DMS 273 (cell line): ENCODE data around the gene CRELD2.

ENCODE experiments used
- DNase-seq: peaks from one replicate; lab custom pipeline; 2025; ENCODE audit not compliant: unreplicated experiment; lab: John Stamatoyannopoulos, UW

Gene CRELD2

DNA sequence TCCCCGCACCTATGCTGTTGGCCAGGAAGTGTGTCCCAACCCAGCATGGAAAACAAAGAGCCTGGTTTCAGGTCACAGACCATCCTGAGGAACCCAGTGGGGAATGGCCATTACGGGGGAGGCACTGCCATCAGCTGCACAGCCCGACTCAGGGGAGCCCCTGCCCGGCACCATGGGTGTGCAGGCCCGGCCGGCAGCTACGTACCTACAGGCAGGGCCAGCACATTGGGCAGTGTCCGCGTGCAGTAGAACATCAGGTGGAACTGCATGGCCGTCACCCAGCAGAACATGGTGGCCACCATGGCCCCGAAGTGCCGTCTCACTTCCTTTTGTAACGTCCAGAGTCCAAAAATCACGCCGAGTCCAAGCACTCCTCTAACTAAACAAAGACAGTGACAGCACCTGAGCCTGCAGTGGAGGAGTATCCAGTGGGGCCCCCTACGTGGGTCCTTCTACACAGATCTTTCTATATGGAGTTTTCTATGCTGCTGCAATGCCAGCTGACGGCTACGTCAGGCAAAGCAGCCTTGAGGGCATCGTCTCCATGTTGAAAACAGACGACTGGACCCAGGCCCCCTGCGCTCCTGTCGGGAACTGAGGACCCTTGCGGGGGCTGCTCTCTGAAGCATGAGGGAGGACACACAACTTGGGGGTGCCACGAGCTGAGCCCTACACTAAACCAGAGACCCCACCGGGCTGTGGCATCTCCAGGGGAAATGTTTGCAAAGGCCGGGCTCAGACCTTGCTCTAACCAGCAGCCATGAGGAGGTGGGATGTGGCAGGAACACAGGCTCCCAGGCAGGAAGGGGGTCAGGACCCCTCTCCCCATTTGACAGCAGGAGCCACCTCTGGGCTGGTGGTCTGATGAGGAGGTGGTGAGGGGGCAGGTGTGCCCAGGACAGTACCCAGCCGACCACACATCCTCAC lies 7.9 kb upstream of the CRELD2 start:
- no peak for DNase-seq

DNA sequence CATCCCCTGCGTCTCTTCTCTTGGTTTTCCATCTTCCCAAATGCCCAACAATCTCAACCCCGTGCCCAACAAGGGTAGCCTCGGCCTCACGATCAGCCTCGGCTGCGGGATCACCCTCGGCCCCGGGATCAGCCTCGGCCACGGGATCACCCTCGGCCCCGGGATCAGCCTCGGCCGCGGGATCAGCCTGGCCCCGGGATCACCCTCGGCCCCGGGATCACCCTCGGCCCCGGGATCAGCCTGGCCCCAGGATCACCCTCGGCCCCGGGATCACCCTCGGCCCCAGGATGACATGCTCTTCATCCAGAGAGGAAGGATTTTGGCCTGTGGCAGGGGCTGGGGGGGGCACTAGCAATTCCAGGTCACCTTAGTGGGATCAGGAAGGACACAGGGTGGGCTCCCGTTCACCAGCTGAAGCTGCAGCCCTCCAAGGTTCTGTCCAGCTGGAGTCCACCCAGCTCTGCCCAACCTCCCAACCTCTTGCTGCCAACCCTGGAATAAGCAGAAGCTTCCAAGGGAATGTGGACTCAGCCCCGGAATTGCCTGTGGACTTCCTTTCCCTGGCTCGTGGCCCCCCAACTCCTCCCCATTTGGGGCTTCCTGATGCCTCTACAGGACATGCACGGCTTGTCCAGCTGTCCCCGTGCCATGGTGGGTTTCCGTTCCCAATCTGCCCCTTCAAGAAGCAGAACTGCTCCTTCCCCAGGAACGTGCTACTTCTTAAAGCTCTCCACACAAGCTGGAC lies 6.4 kb upstream of the CRELD2 start:
- no peak for DNase-seq

DNA sequence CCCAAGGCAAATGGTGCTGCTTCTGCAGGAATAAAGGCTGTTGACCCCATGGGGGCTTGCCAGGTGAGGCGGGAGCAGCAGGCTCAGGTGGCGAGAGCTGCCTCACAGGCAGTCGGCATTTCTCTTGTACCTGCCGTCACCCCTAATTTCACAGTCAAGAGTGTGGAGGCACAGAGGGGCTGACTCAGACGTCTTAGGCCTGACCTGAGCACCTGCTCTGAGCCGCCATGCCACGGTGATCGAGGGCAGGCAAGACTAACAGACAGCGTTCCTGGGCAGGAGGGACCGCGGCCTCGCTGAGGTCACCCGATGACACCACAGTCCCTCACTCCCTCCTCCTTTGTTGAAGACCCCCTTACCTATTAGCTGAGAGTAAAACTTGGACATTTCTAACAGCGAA lies 5.4 kb upstream of the CRELD2 start:
- DNase-seq, result no peak

DNA sequence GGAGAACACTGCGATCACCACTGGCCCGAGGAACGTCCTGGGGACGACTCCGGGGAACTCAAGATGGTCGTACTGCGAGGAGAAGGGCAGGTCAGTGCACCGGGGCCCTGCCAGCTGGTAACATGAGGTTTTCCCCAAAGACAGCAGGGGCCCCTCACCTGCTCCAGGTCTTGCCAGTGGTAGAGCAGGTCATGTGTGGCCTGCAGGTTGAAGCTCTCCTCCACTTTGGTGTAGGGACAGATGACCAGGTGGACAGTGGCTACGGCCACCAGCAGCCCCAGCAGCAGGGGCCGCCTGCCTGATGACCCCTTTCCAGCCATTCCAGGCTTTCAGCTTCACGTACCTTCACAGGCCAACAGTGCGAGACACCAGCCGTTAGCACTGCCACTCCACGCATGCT lies 5.0 kb upstream of the CRELD2 start:
- no peak for DNase-seq

DNA sequence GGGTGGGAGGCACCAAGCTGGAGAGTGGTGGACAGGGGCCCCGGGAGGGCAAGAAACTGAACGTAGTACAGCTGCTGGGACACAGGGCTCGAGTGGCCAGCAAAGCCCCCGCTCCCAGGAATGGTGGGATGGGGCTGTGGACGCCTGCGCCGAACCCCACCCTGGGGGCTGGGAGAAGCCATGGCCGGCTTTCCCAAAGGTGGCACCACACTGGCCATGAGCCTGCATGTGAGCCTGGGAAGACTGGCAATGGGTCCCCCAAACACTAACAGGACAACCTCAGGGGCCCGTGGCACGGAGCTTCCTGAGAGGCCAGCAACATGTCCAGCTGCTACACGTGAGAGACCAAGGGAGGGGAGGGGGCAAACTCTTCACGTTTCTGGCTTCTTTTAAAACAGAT lies 4.2 kb upstream of the CRELD2 start:
- no peak for DNase-seq

DNA sequence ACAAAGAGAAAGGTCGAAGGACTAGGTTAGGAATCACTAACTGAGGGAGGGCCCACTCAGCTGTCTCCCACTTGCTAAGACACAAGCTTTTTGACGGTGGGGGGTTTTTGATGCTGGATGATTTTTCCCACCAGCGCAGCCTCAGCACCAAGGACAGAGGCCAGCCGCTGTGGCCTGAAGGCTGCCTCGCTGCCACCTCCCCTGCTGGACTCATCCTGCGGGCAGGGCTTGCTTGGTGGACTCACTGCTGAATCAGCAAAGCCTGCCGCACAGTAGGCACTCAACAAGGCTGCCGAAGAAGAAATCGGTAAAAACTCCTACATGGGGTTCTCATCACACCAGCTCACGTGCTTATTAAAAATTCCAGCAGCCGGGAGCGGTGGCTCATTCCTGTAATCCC lies 2.8 kb upstream of the CRELD2 start:
- no peak for DNase-seq

DNA sequence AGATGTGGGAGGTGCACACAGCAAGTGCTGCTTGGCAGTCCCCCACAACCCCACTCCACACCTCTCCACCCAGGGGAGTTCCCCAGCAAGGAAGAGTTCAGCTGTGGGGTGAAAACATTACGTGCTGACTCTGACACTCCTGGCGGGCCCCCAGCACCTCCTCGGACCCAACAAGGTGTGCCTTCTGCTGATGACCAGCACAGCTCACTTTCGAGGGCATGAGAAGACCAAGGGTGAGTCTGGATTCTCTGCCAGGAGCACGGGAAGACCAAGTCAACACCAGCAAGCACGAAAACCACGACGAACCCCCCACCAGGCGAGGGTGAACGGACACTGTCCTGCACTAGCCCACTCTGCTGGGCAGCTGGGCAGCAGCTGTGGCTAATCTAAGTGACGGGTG lies 1.6 kb upstream of the CRELD2 start:
- DNase-seq, result no peak

DNA sequence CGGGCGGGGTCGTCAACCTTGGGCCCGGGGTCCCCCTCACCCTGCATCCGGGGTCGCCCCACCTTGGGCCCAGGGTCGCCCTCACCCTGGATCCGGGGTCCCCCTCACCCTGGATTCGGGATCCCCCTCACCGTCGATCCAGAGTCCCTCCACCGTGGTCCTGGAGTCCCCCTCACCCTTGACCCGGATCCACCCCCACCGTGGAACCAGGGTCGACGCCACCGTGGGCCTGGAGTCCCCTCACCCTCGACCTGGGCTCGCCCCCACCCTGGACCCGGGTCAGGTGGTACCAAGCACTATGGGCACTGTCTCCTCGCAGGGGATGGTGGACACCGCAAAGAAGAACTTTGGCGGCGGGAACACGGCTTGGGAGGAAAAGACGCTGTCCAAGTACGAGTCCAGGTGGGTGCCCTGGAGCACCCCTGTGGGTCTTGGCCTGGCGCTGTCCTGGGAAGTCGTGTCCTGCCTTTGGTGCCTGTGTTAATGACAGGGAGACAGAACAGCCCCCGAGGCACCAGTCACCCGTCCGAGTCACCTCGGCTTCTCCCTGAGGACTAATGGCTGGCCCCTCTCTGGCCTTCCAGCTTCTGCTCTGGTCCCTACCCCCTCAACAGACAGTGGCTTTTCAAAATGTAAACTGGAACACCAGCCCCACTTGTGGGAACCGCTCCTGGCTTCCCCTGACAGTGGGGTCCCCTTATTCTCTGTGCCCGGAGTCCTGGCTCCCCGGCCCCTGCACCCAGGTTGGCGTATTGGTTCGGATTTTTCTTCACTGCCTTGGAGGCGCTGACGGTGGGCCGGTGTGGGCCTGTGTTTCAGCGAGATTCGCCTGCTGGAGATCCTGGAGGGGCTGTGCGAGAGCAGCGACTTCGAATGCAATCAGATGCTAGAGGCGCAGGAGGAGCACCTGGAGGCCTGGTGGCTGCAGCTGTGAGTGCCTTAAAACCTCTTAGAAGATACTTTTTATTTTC lies 762 bp downstream of the CRELD2 start:
- no peak for DNase-seq

DNA sequence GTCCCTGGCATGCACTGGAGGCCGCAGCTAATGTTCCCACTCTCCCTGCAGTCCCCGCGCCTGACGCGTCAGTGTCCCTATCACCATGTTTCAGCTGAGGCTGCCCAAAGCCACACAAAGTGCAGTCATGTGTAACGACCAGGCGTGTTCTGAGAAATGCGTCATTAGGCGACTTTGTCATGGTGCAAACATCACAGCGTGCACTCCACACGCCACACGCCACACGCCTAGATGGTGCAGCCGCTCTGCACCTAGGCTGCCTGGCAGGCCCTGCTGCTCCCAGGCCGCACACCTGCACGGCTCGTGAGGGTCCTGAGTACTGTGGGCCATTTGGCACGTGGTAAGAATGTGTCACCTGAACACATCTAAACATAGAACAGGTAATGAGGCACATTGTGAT lies 2.4 kb downstream of the CRELD2 start:
- DNase-seq, result no peak

DNA sequence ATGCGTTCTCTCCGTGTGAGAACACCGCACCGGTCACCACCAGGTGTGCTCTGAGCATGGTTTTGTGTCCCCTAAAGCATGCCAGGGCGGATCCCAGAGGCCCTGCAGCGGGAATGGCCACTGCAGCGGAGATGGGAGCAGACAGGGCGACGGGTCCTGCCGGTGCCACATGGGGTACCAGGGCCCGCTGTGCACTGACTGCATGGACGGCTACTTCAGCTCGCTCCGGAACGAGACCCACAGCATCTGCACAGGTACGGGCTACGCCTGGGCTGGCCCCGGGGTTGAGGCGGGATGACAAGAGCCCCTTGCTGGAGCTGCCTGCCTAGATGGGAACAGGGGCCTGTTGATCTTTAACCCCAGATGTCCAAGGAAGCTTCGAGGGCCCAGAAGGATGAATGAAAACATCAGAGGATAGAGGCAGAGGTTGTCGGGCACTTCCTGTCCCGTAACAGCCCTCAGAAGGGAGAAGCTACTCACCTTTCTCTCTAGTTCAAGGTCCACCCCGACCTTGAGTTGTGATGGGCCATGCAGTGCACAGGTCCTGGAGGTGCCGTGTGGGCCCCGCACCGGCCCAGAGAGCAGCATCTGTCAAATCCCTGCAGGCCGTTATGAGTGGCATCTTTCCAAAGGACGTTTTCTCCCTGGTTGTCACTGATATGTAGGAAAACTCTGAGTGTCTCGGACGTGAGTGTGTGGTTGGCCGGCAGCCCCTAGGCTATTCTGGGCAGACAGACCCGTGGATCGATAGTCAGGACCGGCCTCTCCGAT lies 3.3 kb downstream of the CRELD2 start:
- no peak for DNase-seq

DNA sequence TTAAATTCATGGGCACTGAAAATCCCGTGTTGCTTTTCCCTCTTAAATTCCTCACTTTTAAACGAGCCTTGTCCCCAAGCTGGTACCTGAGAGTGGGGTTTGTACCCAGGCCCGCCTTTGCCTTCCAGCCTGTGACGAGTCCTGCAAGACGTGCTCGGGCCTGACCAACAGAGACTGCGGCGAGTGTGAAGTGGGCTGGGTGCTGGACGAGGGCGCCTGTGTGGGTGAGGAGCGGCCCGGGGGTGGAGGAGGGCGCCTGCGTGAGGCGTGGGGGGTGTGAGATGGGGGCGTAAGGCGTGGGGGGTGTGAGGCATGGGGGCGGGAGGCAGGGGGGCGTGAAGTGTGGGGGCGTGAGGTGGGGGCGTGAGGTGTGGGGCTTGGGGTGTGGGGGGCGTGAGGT lies 4.0 kb downstream of the CRELD2 start:
- no peak for DNase-seq

DNA sequence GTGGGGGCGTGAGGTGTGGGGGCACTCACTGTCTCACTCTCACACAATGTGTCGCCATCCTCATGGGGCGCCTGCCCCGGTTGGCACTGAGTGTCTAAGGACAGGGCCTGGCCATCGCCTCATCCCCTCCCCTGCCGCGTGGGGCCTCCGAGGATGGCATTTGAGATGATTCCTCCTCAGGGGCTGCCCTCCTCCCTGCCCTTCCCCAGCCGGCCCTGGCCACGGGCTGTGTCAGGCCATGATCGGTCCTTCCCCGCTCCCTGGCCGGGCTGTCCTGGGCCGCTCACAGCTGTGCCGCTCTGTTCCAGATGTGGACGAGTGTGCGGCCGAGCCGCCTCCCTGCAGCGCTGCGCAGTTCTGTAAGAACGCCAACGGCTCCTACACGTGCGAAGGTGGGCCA lies 4.5 kb downstream of the CRELD2 start:
- no peak for DNase-seq

DNA sequence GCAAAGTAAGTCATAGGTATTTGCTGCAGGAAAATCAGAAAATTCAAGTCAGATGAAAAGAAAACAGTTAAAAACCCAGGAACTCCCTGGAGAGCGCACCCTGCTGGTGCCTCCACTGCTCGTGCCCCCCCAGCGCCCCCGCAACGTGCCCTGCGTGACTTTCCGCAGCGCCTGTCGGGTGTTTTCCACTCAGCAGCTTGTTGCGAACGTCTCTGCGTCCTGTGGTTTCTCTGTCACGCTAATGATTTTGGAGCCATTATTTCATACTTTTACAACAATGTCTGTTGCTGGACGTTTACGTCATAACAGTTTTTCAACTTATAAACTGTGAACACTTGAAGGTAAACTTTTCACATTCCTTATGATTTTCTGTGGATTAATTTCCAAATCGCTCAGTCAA lies 5.0 kb downstream of the CRELD2 start:
- DNase-seq, result no peak

DNA sequence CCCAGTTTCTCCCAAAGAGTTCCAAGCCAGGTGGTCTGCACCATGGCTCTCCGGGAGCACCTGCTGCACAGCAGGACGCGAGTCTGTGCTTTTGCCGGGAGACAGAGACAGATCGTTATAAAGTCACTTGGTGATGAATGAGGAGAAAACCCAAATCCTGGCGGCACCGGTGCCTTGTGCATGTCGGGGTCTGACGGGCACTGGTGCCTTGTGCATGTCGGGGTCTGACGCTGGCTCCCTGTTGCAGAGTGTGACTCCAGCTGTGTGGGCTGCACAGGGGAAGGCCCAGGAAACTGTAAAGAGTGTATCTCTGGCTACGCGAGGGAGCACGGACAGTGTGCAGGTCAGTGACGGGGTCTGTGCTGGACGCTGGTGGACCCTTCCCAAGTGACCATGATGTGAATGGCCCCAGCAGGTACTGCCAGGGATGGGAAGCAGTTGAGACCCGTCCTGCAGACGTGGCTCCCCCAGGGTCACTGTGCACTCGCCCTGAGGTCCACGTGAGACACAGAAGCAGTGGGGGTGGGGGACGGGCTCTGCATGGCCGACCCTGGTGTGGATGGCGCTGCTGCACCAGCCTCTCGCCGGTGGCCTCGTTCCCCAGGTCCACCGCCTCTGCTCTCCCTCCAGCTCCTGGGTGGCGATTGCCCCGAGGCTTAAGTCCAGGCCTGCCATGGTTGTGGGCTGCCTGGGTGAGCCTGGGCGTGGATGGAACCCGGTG lies 5.8 kb downstream of the CRELD2 start:
- DNase-seq, result no peak

DNA sequence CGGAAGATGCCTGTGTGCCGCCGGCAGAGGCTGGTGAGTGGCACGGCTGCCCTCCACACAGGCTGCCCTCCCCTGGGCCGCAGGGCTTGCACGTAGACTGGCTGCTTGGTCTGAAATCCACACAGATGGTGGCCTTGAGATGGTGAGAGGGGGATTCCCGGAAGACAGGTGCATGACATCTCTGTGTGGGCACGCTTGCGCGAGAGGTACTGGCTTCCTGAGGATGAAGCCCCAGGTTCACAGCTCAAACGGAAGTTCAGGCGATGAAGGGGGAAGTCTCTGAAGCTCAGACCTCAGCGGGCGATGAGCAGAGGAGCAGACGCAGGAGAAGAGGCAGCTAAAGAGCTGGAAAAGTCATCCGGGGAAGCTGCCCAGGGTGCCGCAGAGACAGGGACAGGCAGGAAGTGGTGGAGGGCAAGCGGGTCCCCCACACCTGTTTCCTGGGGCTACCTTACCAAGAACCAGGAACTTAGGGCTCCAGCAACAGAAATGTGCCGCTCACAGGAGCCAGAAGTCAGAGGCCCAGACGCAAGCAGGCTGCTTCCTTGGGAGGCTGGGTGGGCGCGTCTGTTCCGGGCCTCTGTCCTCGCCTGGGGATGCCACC lies 7.2 kb downstream of the CRELD2 start:
- no peak for DNase-seq

DNA sequence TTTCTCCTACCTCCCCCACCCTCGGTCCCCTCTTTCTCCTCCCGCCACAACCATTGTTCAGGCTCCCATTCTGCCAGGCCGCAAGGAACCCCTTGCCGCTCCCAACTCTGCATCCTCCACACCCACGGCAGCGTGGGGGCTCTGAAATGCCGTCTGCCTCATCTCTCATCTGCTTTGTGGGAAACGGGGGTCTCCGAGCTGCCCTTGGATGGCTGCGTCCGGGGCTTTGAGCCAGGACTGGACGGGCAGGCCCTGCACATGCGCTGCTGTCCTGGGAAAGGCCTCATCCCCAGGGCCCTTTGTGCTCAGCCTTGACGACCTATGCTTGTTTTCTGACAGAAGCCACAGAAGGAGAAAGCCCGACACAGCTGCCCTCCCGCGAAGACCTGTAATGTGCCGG lies 8.5 kb downstream of the CRELD2 start:
- DNase-seq, result no peak

DNA sequence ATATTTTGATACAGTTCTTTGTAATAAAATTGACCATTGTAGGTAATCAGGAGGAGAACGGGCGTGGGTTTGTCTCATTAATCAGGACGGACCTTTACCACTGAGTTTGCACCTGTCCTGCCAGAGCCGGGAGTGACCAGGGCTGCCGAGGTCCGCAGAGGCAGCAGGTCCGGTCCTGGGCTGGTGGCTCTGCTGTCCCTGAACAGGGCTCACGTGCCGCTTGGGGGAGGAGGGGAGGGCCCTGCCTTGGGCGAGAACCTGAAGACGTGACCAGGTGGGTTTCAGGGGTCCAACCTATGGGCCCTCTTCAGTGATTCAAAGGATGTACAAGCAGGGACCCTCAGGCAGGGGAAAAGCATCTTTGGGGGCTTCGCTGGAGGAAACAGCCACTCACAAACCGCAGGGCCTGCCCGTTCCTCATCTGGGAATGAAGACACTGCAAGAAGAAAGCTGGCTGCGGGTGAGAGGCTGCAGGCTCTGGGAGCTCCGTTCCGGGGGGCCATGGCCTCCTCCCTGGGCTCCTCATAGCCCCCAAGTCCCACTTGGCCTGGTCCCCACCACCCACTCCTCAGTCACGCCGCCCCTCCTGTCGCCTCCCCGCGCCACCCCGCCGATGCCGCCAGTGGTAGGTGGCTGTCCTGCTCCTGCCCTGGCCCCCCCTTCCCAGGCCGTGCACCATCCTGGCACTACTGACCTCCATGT lies 9.2 kb downstream of the CRELD2 start:
- DNase-seq, result no peak

DNA sequence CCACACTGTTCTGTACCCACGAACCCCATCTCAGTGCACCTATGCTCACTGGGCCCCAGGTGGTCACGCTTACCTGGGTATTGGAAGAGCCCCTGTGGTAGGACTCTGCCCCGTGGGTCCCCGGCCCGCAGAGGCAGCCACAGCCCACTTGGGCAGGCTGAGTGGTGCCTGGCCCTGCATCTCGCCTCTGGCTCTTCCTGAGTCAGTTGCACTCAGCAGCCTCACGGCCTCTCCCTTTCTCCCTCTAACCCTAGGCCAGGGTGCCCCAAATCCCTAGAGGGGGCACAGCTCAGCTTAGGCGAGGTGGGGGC lies 9.7 kb downstream of the CRELD2 start:
- DNase-seq, result no peak
